GM12892 (cell line): ENCODE measurements around the gene PPP4C.

ENCODE experiments used
- DNase-seq: peaks from one replicate; pipeline ENCODE4 v3.0.0; 2011; ENCODE audit not compliant: insufficient read length
- FAIRE-seq: peaks from 2 replicates; lab custom pipeline; 2011; peaks lifted over from hg19 to GRCh38; lab: Jason Lieb, UNC
- POLR2A ChIP-seq: IDR thresholded peaks from 2 replicates; pipeline ENCODE4 v1.6.1; 2011; ENCODE audit warnings: low read depth, low read length, control low read depth
- POLR2AphosphoS5 ChIP-seq: IDR thresholded peaks from 2 replicates; pipeline ENCODE4 v1.6.1; 2011; ENCODE audit warnings: low read depth, low read length, control low read depth
- TAF1 ChIP-seq: IDR thresholded peaks from 2 replicates; pipeline ENCODE4 v1.6.1; 2011; ENCODE audit warnings: low read depth, mild to moderate bottlenecking, control low read depth, low read length, borderline replicate concordance

Gene PPP4C

DNA sequence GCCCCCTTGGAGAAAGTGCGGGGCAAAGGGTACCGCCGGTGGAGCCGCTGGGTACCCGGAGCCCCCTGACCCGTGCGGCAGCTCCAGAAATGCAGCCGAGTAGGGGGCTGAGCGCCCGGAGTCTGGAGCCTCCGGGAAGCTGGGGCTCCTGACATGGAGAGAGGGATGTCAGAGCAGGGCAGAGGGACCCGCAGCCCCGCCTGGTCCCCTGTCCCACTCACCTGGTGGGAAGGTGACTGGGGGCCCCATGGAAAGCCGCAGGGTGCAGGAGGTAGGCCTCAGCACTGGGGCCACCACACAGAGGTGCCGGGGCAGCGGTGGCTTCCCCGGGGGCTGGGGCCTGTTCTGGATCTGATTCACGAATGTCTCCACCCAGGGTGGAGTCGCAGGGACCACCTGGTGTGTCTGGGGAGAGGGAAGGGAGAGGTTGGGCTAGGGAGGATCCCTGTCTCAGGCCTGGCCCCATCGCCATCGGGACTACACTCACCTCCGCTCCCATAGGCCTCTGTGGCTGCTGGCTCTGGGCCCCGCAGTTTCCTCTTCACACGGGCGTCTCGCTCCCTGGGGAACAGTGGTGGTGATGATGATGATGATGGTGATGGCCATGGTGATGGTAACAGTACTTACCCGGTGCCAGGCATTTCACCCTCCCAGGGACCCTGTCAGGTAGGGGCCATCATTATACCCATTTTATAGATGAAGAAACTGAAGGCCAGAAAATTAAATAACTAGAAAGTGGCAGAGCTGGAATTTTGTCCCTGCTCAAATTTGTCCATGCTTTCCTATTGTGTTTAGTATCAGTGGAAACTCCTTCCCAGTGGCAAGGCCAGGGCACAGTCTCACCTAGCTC is 10.7 kb downstream of the PPP4C start:
- no peak for FAIRE-seq
- no peak for TF ChIP-seq POLR2A
- peak; percentile 55 for TF ChIP-seq POLR2AphosphoS5
- DNase-seq = no peak

DNA sequence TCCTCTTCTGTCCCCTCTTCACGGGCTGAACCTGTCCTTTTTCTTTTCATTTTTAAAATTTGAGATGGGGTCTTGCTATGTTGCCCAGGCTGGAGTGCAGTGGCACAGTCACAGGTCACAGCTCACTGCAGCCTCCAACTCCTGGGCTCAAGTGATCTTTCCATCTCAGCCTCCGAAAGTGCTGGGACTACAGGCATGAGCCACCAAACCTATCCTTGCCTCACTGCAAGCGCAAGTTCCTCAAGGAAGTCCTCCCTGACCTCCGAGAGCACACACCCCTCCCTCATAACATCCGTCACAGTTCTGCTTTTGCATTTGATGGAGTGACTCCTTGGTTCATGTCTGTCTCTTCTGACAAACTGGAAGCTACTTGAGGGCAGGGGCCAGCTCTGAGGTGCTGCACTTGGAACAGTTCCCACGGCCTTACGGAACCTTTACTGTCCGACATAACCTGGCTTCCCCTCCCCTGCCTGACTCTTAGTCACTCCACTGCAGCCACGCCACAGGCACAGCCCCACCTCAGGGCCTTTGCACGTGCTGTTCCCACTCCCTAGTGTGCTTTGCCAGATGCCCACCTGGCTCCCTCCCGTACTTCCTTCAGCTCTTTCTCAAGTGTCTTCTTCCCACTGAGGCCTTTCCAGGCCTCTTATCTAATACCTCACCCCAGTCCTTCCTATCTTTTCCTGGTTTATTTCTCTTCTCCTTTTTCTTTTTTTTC is 11.5 kb downstream of the PPP4C start:
- no peak for TF ChIP-seq TAF1
- no peak for TF ChIP-seq POLR2AphosphoS5
- no peak for TF ChIP-seq POLR2A
- DNase-seq = no peak
- no peak for FAIRE-seq

DNA sequence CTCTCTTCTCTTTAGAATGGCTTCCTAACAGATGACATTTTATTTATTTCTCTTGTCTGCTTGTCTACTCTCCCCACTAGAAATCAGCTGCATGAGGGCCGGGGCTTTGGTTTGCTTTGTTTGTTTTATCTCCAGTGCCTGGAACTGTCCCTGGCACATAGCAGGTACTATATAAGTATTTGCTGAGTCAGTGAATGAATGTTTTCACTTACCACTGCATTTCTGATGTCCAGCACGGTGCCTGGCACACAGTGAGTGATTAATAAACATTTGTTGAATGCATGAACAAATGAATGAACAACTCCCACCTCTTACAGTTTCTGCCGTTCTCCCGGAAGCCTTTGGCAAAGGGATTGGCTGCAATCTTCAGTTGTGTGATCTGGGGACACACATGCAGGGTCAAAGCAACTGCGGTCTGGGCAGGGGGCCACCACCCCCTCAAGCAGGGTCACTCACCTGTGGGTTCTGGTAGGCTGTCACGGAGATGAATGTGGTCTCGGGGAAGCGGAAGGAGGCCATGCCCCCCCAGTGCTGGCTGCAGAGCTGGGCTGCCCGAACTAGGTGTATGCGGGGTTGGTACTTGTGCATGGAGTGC is 12.5 kb downstream of the PPP4C start:
- TF ChIP-seq POLR2AphosphoS5 = no peak
- no peak for TF ChIP-seq POLR2A
- TF ChIP-seq TAF1 = no peak
- FAIRE-seq (no peak), DNase-seq (no peak)

DNA sequence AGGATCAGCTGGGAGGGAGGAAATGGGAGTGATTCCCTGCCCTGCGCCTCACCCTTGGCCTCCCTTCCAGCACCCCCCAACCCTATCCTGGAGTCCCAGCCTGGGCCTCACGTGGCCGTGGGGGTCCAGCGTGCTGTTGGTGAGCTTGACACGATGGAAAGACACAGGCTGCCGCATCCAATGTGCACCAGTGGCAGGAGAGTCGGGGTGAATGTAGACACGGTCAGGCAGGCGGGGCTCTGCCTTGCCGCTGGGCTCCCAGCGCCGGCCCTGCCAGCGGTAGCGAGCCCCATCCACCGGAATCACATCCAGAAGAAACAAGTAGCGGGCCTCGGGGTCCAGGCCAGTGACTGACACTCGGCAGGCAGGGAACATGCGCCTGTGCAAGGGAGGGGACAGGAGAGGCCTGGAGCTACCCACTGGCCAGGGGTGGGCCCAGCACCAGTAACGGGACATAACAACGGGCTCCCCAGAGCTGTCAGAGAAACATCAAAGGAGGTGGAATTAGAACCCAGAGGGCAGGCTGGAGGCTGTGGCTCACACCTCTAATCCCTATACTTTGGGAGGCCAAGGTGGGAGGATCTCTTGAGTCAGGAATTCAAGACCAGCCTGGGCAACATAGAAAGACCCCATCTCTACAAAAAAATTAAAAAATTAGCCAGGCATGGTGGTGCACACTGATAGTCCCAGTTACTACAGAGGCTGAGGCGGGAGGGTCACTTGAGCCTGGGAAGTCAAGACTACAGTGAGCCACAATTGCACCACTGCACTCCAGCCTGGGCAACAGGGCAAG is 13.2 kb downstream of the PPP4C start:
- TF ChIP-seq POLR2AphosphoS5 (no peak), POLR2A (no peak), TAF1 (no peak)
- FAIRE-seq (no peak), DNase-seq (no peak)

GRCh38 chr16:30090610-30091331 is 15.0 kb downstream of the PPP4C start:
- TF ChIP-seq TAF1 = no peak
- TF ChIP-seq POLR2AphosphoS5 = no peak
- no peak for TF ChIP-seq POLR2A
- DNase-seq (no peak), FAIRE-seq (no peak)

- DNase-seq (peak; percentile 92), FAIRE-seq (peak; percentile 91)
- TF ChIP-seq POLR2A = peak; percentile 49; the same call in 1 of the 2 replicates
- TF ChIP-seq POLR2AphosphoS5 = peak; percentile 68; the same call in 1 of the 2 replicates
- no peak for TF ChIP-seq TAF1
These were observed 15.9 kb downstream of the PPP4C start, which contains the start of gene TBX6 for GRCh38 chr16:30091474-30092372. TBX6 (minus strand) TSS chr16:30091924; CDS start chr16:30091193, 731 bp downstream.

DNA sequence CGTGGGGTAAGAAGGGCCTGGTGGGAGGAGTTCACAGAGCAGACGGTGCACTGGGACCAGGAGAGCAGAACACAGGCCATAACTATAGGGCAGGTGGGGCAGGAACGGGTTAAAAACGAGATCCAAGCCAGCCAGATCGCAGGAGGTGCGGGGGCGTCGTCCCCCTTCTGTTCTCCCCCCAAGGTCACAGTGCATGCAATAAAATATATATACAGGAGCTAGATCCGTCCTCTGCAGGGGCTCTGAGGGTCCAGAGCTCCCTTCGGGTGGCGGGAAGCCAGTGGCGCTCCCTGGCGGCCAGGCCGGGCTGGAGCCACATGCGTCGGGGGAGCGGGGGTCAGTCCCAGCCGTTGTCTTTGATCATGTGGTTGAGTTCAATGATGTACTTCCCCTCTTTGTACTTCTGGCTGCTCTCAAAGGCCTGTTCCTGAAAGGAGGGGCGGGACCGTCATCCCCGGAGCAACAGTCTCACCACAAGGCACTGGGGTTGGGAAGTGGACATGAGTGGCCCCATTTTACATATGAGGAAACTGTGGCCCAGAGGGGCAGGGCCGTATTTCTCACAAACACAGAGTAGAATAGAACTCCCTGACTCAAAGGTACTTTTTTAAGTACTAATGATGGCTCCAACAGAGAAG is 16.7 kb downstream of the PPP4C start:
- DNase-seq = peak; percentile 85
- FAIRE-seq = peak; percentile 89
- TF ChIP-seq POLR2A = 0 out of 2 replicates have a peak, but pooled peaks have one; percentile 27
- peak; percentile 36; the same call in 1 of the 2 replicates for TF ChIP-seq POLR2AphosphoS5
- no peak for TF ChIP-seq TAF1

- TF ChIP-seq POLR2AphosphoS5 (no peak), POLR2A (no peak), TAF1 (no peak)
- FAIRE-seq (no peak), DNase-seq (no peak)
These were observed 18.9 kb downstream of the PPP4C start for GRCh38 chr16:30094541-30095165.

DNA sequence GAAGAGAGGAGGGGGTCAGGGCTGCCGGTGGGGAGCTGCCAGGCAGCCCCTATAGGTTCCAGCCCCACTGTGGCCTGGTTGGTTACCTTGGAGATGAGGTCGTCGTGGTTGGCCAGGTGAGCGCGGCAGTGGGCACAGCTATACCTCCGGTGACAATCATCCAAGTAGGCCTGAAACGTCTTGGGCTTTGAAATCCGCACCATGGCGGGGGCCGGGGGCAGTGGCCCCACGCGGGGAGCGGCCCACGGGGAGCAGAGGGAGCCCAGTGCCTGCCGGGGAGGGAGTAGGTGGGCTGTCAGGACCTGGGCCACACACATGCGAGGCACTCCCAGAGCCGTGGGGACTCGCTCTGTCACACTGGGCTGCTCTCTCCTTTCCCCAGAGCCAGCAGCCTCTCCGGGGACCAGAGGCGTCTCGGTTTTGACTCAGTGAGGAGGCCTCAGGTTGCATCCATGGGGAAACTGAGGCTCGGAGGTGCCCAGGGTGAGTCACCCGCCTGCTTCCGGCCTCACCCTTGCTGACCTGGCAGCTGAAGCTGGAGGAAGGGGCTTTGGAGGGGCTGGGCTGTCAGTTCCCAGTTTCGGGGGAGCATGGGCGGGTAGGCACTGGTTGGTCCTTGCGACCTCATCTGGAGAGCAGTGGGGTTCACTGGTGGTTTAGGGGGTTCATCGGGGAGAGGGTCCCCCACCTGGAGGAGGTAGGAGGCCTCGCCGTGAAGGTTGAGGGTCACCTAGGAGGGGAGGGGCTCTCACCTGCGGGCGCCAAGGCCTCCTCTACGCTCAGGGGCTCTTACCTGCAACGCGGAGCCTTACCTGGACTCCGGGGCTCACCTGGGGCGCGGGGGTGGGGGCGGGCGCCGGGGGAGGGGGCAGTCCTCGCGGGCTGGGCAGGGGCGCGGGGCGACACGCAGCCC is 19.6 kb downstream of the PPP4C start:
- TF ChIP-seq TAF1 (no peak), POLR2AphosphoS5 (no peak), POLR2A (no peak)
- no peak for DNase-seq
- no peak for FAIRE-seq
